H1 (cell line): ENCODE data around the gene IFNA13. TPM values are rescaled to one million over a fixed set of nuclear protein-coding genes. Genes with fewer than 3 reads are reported as not detected.

ENCODE experiments used
- BCL11A ChIP-seq, 2 experiments: IDR thresholded peaks; one replicate each; pipeline ENCODE4 v1.6.1; 2011; ENCODE audit warnings: low read depth in 2 of 2, low read length in 2 of 2, mild to moderate bottlenecking in 2 of 2
- CBX8 ChIP-seq: fragments of 300-800, 300-1000 bp; sonication (generic); IDR thresholded peaks from 2 replicates; pipeline ENCODE4 v1.7.1; 2016; ENCODE audit warnings: low read depth, low read length, borderline replicate concordance
- E2F6 ChIP-seq: IDR thresholded peaks from 2 replicates; pipeline ENCODE4 v1.6.1; 2012; ENCODE audit warnings: inconsistent platforms
- HDAC6 ChIP-seq: IDR thresholded peaks from one replicate; pipeline ENCODE4 v1.7.1; 2012; ENCODE audit warnings: low read depth, mild to moderate bottlenecking, inconsistent platforms, low read length, moderate library complexity
- JUND ChIP-seq: IDR thresholded peaks from 2 replicates; pipeline ENCODE4 v1.6.1; 2011; ENCODE audit warnings: mild to moderate bottlenecking, improper control_type of control experiment, low read length
- POLR2A ChIP-seq, 2 experiments: IDR thresholded peaks; 1 replicate in 1 of 2; 2 replicates in 1 of 2; pipeline ENCODE4 v1.6.1; 2011; ENCODE audit warnings: low read depth in 2 of 2, low read length in 2 of 2, mild to moderate bottlenecking in 2 of 2; ENCODE audit errors: control extremely low read depth in 1 of 2
- ZNF274 ChIP-seq: IDR thresholded peaks from 2 replicates; pipeline ENCODE4 v1.7.0; 2012; ENCODE audit warnings: low read length, borderline replicate concordance; ENCODE audit errors: extremely low read depth
- polyA plus RNA-seq, 7 experiments: library from polyadenylated mRNA; depleted of rRNA in 3 of 7; stranded (reverse) in 5 of 7; unstranded in 2 of 7; fragments of >200 nt in 5 of 7; fragments of 200-250 nt in 2 of 7; gene quantifications; 1 replicate in 5 of 7; 2 replicates in 1 of 7; 4 replicates in 1 of 7; pipeline versions ENCODE4 v1.2.1 to v1.2.3, GENCODE V29; 2011 to 2013; ENCODE audit warnings: missing spikeins in 2 of 7, mixed read lengths in 2 of 7
- total RNA-seq: library from RNA; stranded (reverse); fragmentation: NEBNext Ultra II Directional; extraction: Animal tissue kit (Norgen Biotek cat#: 25700); gene quantifications from 2 replicates; pipeline ENCODE4 v1.2.1, GENCODE V29; 2021

IFNA13 gene
- total and polyA plus RNA-seq, 2 of the 8 experiments (the other 6 are each of a cell fraction or from before 2014, with no cell fraction given) = not detected

GRCh38 chr9:21385131-21385670 is 17.3 kb upstream of the IFNA13 start, which contains the start of gene IFNA2 (continued):
- TF ChIP-seq ZNF274 (no peak), E2F6 (no peak), HDAC6 (no peak), CBX8 (no peak), BCL11A (IDR thresholded peaks at IDR 0.05; ENCODE audit: low read depth in 2 of 2, low read length in 2 of 2) (no peak), JUND (no peak), POLR2A (IDR thresholded peaks at IDR 0.05; ENCODE audit: control extremely low read depth in 1 of 2, low read depth in 2 of 2, low read length in 2 of 2) (no peak)
